DND-41 (cell line): Measurements from ENCODE around the gene PANX3.

ENCODE experiments used
- ATAC-seq: fragments of 200-7000 bp; cut with Tn5 transposase; 3 replicates; pipeline ENCODE4 v1.9.1; 2021; ENCODE audit warnings: low read depth; ENCODE audit not compliant: insufficient read depth
- DNase-seq: peaks from one replicate; pipeline ENCODE4 v3.0.0-alpha.2; 2020
- H2AFZ ChIP-seq: 2 replicates; pipeline ENCODE4 v1.6.0; 2012; ENCODE audit warnings: low read depth, low read length
- H3K27ac ChIP-seq: 2 replicates; pipeline ENCODE4 v1.5.1; 2012; ENCODE audit warnings: low read length, inconsistent platforms
- H3K27me3 ChIP-seq: fragments of 200-600 bp; sonication (generic); 2 replicates; pipeline ENCODE4 v1.6.0; 2012; ENCODE audit warnings: low read length, mild to moderate bottlenecking, inconsistent platforms; ENCODE audit not compliant: insufficient read depth, poor library complexity
- H3K36me3 ChIP-seq: 2 replicates; pipeline ENCODE4 v1.5.1; 2012; ENCODE audit warnings: low read length, inconsistent platforms; ENCODE audit not compliant: insufficient read depth
- H3K4me1 ChIP-seq: 2 replicates; pipeline ENCODE4 v1.5.1; 2012; ENCODE audit warnings: mild to moderate bottlenecking, low read length; ENCODE audit not compliant: insufficient read depth
- H3K4me2 ChIP-seq: 2 replicates; pipeline ENCODE4 v1.6.0; 2012; ENCODE audit warnings: mild to moderate bottlenecking, moderate library complexity, low read length, inconsistent platforms; ENCODE audit not compliant: insufficient read depth
- H3K4me3 ChIP-seq, 2 experiments: fragments of 200-600 bp in 1 of 2; shearing (Covaris generic) in 1 of 2; 2 replicates each; pipeline ENCODE4 v1.5.1; 2012 to 2016; ENCODE audit warnings: inconsistent platforms in 2 of 2, low read length in 2 of 2, mild to moderate bottlenecking in 2 of 2, low read depth in 1 of 2, moderate library complexity in 1 of 2
- H3K79me2 ChIP-seq: 2 replicates; pipeline ENCODE4 v1.6.0; 2012; ENCODE audit warnings: low read length, inconsistent platforms; ENCODE audit not compliant: insufficient read depth
- H3K9ac ChIP-seq: 2 replicates; pipeline ENCODE4 v1.6.0; 2012; ENCODE audit warnings: low read depth, mild to moderate bottlenecking, inconsistent platforms, low read length, moderate library complexity
- H3K9me3 ChIP-seq: 2 replicates; pipeline ENCODE4 v1.5.1; 2012; ENCODE audit warnings: low read length, moderate library complexity, mild to moderate bottlenecking, inconsistent platforms; ENCODE audit not compliant: insufficient read depth, severe bottlenecking
- H4K20me1 ChIP-seq: 2 replicates; pipeline ENCODE4 v1.6.0; 2012; ENCODE audit warnings: low read length; ENCODE audit not compliant: insufficient read depth
- EZH2 ChIP-seq: IDR thresholded peaks from 3 replicates; pipeline ENCODE4 v1.6.1; 2012; ENCODE audit warnings: borderline replicate concordance, low read depth, mild to moderate bottlenecking, moderate library complexity, low read length, inconsistent platforms; ENCODE audit not compliant: severe bottlenecking
- TF ChIP-seq, protein P1 (sequence below): IDR thresholded peaks from 2 replicates; pipeline ENCODE4 v1.5.1; 2012; ENCODE audit warnings: borderline replicate concordance, low read length, moderate library complexity, mild to moderate bottlenecking; ENCODE audit not compliant: poor library complexity, severe bottlenecking; ENCODE audit errors: extremely low read depth

The PANX3 gene

DNA sequence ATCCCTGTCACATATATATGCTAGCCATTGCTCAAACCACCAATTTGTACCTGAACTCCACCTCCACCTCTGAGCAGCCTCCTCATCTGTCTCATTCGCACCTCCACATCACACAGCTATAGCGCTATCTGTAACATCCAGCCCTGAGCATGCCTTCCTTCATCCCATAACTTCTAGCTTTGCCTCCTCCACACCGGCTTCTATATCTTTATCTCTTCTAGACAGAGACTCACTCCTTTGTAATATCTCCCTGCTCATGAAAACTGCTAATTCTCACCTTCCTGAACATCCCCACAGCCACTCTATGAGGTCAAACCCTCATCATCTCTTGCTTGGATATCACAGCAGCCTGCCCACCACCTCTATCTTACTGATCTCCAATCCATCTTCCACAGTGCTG lies 56.4 kb downstream of the PANX3 start:
- no peak for ATAC-seq
- TF ChIP-seq EZH2: no peak
- TF ChIP-seq, protein P1, sequence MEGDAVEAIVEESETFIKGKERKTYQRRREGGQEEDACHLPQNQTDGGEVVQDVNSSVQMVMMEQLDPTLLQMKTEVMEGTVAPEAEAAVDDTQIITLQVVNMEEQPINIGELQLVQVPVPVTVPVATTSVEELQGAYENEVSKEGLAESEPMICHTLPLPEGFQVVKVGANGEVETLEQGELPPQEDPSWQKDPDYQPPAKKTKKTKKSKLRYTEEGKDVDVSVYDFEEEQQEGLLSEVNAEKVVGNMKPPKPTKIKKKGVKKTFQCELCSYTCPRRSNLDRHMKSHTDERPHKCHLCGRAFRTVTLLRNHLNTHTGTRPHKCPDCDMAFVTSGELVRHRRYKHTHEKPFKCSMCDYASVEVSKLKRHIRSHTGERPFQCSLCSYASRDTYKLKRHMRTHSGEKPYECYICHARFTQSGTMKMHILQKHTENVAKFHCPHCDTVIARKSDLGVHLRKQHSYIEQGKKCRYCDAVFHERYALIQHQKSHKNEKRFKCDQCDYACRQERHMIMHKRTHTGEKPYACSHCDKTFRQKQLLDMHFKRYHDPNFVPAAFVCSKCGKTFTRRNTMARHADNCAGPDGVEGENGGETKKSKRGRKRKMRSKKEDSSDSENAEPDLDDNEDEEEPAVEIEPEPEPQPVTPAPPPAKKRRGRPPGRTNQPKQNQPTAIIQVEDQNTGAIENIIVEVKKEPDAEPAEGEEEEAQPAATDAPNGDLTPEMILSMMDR: no peak
- Histone ChIP-seq H4K20me1 (no peaks in the 10 kb centered on the region), H3K4me2 (no peak overlapping the region), H3K27ac (no peak overlapping the region), H3K9me3 (no peaks in the 10 kb centered on the region), H3K27me3 (peaks cover 18% of the 10 kb centered on the region), H3K79me2 (no peaks in the 10 kb centered on the region), H2AFZ (no peak overlapping the region), H3K36me3 (no peaks in the 10 kb centered on the region), H3K4me1 (no peaks in the 10 kb centered on the region), H3K9ac (no peak overlapping the region), H3K4me3 (no peak overlapping the region)
- DNase-seq: no peak

DNA sequence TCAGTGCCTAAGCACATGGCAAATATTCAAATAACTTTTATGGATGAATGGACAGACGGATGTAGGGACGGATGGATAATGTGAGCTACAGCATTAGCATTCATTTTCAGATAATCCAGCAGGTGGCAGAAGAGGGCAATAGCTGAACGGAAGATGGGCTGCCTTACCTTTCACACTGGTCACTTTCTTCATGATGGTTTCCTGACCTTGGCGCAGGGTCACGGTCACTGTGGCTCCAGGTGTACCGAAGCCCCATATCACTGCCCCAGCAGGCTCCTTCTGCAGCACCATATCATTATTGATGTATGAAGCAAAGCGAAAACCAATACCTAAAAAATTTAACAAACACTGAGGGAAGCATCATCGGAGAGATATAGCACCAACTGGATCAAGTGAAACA lies 58.0 kb downstream of the PANX3 start:
- ATAC-seq (peak; percentile 73), DNase-seq (peak; percentile 25)
- Histone ChIP-seq H3K4me2 (no peak overlapping the region), H2AFZ (no peak overlapping the region), H3K9me3 (no peaks in the 10 kb centered on the region), H3K27me3 (peaks cover 18% of the 10 kb centered on the region), H3K36me3 (no peaks in the 10 kb centered on the region), H3K79me2 (no peaks in the 10 kb centered on the region), H3K4me3 (no peak overlapping the region), H3K27ac (no peak overlapping the region), H3K9ac (no peak overlapping the region), H4K20me1 (no peaks in the 10 kb centered on the region), H3K4me1 (no peaks in the 10 kb centered on the region)
- no peak for TF ChIP-seq EZH2
- TF ChIP-seq, protein P1: peak; percentile 85
